Stromal cell of bone marrow (primary cell): ENCODE results near the gene ENPP3.

ENCODE experiments used
- DNase-seq: peaks from one replicate; pipeline ENCODE4 v3.0.0-alpha.2; 2012; ENCODE audit warnings: low read depth

Gene ENPP3

DNA sequence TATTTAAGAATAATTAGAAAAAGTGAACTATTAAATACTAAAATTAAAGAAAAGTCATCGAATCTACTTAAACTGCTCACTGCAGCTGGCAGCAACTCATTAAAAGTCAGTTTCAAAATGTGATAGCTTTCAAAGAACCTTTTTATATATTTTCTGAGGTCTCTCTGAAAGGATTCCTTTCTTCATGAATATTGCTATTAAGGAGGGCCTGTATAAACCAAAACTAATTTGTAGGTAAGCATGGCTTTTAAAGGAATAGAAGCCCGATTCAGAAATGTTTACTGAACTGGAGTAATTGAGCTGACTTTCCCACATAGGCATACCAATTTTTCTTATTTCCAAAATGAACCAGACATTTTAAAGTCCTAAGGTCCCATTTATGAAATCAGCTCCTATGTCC, 129.5 kb downstream of the ENPP3 start:
- DNase-seq = no peak

- no peak for DNase-seq
Measured at GRCh38 chr6:131768964-131769363, 131.9 kb downstream of the ENPP3 start.

GRCh38 chr6:131769385-131770141, 132.5 kb downstream of the ENPP3 start:
- DNase-seq = no peak

DNA sequence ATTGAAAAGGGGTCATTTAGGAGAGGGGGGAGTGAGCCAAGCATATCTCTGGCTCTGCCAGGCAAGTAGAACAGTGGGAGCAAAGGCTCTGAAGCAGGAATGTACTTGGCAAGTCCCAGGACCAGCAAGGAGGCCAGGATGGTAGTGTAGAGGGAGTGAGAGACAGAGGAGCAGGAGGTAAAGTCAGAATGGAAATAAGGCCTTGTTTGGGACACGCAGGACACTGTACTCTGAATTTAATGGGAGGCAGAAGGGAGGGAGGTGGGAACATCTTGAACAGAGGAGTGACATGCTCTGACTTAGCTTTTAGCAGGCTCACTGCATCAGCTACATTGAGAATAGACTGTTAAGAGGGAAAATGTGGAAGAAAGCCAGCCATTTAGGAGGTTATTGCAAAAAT, 133.7 kb downstream of the ENPP3 start:
- no peak for DNase-seq

DNA sequence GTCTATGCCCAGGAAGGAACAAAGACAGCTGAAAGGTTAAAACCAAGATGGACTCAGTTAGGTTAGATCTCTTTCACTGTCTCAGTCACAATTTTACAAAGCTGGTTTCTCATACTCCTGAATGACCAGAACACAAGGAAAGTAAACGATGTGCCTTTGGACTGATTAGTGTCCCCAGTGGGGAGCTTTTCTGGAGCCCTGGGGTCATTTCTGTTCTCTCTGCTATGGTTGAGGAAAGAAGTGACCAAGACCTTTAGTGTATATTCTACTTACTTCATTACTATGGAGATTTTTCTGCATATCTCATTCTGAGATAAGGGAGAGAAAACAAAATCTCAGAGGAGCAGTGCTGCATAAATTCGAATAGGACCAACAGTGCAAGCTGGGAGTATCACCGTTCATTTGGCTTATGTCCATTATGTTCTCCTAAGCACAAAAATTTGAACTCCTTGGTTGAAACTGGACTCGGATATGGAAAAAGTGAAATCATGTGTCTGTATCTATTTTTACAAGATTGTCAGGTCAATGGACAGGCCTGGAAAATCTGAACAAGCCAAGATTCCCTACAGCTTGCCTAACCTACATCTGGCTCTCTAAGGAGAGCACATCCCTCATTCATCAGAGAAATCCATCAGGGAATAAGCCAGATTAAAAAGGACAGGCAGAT, 136.3 kb downstream of the ENPP3 start:
- no peak for DNase-seq

GRCh38 chr6:131775886-131776285, 138.8 kb downstream of the ENPP3 start:
- DNase-seq = no peak

- no peak for DNase-seq
Measured at GRCh38 chr6:131776985-131777384, 139.9 kb downstream of the ENPP3 start.

GRCh38 chr6:131778169-131778568, 141.1 kb downstream of the ENPP3 start:
- DNase-seq = no peak

DNA sequence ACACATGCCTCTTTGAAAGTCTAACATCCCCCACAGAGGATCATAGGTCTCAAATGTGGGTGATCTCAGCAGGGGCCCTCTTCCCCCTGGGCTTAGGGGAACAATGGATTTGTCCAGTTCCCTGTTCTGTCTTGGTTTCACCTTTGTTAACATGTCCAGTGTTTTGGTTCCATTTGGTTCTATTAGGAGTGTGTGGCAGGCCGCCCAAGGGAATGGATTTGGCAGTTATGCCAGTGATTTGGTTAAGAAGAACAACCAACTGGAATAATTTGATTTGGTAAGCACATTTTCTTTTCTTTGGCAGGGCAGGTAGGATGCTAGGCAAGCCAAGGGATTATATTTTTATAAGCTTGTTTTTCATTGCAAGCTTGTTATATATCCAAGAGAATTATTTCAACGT, 142.2 kb downstream of the ENPP3 start:
- no peak for DNase-seq

- no peak for DNase-seq
Measured at GRCh38 chr6:131780600-131780999, 143.5 kb downstream of the ENPP3 start.

- DNase-seq = no peak
Measured at GRCh38 chr6:131781687-131782086, 144.6 kb downstream of the ENPP3 start.

GRCh38 chr6:131782764-131783163, 145.7 kb downstream of the ENPP3 start:
- DNase-seq = no peak

DNA sequence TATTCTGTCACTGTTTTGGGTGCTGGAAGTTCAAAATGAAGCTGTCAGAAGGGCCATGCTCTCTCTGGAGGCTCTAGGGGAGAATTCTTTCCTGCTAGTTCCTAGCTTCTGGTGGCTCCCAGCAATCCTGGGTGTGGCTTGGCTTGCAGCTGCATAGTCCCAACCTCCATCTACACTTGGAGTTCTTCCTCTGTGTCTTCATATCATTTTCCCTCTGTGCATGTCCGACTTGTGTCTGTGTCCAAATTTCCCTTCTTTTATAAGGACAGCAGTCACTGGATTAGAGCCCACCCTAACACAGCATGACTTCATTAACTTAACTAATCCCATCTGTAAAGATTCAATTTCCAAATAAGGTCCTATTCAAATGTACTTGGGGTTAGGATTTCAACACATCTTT, 147.5 kb downstream of the ENPP3 start:
- no peak for DNase-seq

DNA sequence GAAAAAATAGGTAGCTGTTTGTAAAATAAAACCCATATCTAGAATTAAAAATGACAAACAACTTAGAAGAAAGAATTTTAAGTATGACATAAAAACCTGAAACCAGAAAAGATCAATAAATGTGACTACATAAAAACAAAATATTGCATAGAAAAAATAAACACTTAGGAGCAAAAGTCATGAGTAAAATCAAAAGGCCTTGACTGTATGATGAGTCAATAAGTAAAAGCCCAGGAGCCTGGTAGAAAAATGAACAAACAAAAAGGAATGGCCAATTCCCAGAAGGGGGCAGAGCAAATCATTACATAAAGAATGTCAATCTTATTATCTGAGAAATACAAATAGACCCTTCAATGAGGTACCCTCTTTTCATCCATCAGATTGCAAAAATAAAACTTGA, 150.0 kb downstream of the ENPP3 start:
- DNase-seq = no peak

- no peak for DNase-seq
Measured at GRCh38 chr6:131787766-131788712, 150.9 kb downstream of the ENPP3 start.

- no peak for DNase-seq
Measured at GRCh38 chr6:131789219-131789618, 152.1 kb downstream of the ENPP3 start.

GRCh38 chr6:131791476-131791875, 154.4 kb downstream of the ENPP3 start:
- DNase-seq = no peak

DNA sequence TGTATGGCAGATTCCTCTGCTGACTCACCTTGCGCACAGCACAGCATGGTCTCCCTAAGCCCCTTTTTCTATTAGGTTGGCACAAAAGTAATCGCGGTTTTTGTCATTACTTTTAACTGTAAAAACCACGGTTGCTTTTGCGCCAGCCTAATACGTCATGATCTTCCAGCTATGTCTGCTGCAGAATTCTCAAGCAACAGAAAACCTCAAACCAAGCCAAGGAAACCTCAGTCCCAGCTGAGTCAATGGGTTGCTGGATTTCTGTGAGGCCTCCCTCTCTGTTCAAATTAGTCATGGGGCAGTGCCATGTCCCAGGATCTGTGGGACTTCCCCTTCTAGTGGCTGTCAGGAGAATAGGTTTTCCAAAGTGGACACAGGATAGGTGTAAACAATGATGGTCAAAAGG, 155.0 kb downstream of the ENPP3 start:
- DNase-seq = peak; percentile 82

DNA sequence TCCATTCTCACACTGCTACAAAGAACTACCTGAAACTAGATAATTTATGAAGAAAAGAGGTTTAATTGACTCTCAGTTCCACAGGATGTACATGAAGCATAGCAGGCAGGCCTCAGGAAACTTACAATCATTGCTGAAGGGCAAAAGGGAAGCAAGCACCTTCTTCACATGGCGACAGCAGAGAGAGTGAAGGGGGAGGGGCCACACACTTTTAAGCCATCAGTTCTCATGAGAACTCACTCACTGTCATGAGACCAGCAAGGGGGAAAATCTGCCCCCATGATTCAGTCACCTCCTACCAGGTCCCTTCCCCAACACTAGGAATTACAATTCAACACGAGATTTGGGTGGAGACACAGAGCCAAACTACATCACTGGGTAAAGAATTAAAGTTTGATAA, 158.3 kb downstream of the ENPP3 start:
- no peak for DNase-seq
